HG02678 (cell line): ENCODE measurements around the gene DDX24.

Experiments
- ATAC-seq: cut with Tn5 transposase; IDR thresholded peaks from one replicate; pipeline ENCODE4 v1.9.1; 2021; ENCODE audit warnings: mild to moderate bottlenecking, moderate library complexity; ENCODE audit not compliant: unreplicated experiment

The DDX24 gene

DNA sequence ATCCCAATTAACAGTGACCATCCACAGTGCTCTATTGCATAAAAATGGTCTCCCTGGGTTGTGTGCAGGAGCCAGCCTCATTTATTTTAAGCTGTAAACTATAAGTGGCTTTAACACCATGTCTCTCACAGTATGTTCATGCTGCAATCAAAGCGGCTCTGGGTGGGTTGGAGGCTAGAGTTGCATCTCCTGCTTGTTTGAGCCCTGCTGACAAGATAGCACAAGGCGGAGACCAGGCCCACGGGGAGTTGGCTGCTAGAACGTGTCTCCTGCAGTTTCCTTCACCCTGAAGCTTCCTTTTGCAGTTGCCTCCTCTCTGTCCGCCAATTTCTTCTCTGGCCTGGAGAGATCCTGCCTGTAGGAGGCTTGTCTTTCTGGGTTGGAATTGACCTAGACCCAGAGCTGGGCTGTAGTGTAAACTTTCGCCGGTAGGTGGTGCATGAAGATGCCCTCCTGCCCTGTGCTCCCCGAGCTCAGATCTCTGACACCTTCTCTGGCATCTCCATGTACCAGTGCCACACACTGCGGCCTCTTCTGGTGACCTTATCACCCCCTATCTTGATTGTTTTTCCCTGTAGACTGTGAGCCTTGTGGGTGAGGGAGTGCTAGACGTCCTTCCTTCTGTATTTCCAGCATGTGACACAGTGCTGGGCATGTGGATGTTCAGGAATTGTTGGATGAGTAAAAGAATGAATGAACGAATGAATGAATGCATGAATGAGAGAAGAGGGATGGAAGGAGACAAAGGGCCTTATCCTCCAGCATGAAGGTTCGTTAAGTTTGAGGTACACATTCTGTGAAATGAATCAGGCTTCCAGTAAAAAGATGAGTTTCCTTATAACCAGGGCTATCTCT is 44.5 kb downstream of the DDX24 start:
- peak; percentile 86 for ATAC-seq

DNA sequence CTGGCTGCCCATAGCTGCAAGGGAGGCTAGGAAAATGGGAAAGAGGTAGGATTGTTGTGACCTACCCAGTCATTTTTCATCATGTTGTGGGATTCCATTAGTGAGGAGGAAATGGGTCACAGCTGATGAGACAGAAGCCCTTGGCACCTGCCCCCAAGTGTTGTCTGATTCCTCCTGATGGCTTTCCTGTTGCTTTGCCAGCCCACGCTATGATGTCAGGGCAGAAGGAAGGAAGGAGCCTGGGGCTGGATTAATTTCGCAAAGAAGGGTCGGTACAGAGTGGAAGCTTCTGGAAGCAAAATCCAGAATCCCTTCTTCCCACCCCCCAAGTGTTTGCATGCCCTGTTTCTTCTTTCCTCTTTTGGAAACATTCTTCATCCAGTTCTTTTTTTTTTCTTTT is 46.1 kb downstream of the DDX24 start:
- ATAC-seq, result no peak

DNA sequence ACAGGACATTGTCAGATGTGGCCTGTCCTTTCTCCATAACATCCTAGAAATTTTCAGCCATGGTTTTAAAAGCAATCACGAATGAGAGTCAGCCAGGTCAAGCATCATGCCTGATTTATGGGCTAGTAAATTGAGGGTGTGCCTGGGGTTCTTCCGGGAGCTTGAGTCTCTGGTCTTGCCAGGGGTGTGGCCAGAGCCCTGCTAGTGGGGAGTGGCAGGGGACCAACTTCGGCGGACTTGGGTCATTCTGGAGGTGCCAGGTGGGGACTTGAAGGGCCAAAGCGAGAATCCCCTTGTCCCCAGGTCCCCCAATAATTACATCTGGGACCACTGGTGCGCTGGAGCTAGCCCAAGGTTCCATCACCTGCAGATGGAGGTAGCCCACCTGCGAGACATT is 49.1 kb downstream of the DDX24 start:
- ATAC-seq, result no peak

DNA sequence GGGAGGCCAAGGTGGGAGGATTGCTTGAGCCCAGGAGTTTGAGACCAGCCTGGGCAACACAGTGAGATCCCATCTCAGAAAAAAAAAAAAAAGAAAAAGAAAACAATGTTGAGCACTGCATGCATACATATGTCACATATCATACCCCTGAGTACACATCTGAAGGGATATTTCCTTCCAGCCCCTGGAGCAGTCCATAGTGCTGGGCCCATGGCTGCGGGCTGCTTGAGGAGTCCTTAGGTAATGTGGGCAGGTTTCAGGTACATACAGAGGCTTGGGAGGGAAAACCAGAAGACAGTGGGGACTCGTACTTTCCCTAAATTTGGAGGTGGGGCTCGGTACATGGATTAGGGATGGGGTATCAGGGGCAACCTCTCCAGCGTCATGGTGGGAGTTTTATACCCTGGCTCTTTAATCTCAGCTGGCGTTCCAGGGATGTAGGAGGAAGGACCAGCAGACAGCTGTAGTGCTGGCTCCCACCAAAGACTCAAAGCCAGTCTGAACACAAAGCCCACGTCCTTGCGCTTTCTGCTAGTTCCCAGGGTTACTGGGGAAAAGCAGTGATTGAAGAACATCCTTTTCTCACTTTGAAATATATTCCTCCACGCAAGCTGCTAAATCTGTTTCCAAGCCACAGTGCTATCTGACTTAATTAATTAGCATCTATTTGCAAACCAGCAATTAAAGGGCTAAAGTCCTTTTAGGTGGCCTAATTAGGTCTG is 49.7 kb downstream of the DDX24 start:
- ATAC-seq, result no peak

DNA sequence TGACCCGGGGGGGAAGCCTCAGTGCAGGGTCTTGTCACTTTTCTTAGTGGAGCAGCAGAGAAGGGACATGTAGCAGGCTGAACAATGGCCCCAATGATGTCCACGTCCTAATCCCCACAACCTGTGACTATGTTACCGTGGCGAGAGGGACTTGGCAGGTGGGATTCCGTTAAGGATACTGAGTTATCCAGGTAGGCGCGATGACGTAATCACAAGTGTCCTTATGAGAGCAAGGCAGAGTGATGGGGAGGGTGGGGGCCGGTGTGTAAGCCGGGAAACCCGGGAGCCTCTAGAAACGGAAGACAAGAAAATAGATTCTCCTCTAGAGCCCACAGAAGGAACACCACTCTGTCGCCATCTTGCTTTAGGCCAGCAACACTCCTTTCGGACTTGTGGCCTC is 50.4 kb downstream of the DDX24 start:
- ATAC-seq, result no peak

DNA sequence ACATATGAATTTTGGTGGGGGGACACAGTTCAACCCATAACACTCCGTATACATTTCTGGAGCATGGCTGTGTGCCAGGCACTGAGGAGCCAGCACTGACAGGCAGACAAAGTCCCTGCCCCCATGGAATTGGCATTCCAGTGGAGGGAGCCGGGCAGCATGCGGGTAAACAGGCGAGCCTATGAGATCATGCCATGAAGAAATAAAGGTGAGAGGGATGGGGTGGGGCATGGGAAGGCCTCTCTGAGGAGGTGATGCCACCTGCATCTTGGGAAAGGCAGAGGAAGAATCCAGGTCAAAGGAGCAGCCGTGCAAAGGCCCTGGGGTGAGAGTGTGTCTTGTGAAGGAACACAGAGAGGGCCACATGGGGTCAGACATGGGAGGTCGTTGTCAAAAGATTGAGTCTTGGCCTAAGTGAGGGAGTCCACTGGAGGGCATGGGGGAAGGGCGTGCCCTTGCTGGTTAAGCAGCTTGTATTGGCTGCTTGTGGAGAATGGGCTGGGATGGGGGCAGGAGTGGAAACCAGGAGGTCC is 51.3 kb downstream of the DDX24 start:
- no peak for ATAC-seq

DNA sequence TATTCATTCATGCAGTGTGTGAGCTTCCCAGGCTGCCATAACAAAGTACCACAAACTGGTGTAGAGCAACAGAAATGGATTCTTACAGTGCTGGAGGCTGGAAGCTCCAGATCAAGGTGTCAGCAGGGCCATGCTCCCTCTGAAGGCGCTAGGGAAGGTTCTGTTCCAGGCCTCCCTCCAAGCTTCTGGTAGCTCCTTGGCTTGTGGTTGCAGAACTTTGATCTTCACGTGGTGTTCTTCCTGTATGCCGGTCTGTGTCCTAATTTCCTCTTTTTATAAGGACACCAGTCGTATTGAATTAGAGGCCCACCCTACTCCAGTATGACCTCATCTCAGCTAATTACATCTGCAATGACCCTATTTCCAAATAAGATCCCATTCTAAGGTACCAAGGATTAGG is 51.7 kb downstream of the DDX24 start:
- ATAC-seq, result no peak

DNA sequence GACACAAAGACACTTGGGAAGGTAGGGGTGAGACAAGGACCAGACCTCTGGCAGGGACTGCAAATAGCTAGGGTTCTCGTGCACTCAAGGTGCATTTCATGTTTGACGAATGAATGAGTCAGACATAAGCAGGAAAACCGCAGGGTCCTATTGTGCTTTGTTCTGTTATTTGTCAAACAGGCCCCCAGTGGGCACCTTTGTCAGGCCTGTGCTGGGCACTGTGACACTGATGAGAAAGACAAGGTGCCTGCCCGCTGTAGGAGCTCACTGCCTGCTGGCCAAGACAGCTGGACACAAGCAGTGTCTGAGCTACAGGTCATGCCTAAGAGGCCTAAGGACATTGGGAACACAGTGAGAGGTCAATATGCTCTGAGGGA is 52.6 kb downstream of the DDX24 start:
- no peak for ATAC-seq

DNA sequence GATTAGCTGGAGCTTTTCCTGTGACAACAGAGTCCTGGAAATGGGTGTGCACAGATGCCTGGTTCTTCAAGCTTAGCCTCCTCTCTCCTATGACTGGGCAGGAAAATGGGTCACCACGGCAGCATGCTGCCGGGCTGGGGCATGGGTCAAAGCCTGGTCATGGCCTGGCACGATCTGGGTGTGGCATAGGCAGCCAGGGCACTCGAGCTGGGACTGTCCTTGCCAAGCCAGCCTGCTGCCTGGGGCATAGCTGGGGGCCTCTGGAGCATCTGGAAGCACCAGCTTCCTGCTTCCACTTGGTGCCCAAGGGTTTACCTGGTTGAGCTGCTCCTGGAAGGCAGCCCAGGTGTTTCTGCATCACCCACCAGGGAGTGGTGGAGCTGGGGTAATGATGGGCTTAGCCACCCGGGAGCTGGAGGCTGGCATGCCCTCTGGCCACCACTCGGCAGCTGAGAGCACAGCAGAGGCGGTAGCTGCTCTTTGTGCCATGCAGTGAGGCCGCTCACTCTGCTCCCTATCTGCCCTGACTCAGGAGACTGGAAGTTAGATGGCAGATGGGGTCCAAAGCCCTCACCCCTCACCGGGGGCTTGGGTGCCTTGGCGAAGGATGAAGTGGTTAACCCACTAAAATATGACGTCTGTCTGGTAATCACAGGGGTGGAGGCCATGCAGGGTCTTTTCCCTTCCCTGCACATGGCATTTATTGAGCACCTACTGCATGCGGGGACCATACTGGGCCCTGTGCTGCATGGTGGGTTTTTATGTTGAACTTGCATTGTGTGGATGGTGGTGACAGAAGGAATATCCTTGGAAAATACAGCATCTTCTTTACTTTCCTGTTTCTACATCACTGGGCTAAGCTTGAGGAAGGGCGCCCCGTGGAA is 53.2 kb downstream of the DDX24 start:
- ATAC-seq, result no peak

DNA sequence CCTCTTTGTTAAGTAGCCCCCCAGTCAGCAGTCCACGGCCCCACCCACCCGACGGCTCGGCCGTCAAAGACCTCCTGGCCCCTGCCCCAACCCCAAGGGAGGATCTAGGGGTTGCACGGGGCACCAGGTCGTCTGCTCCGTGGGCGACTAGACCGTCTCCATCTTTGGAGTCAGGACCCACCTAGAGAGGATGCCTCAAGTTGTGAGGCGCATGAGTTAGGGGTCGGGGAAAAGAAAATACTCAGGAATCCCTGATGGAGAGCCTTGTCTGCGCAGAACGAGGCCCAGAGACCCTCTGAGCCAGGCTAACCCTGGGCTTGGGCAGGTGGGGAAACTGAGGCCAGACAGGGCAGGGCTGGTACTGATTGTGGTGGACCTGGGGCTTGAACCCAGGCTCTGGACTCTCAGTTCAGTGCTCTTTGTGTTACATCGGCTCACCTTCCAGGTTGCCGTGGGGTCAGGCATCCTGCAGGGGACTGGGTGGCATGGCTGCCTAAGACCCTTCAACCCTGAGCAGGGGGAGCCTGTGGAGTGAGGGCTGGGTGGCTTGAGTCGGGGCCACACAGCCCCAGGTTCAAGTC is 54.0 kb downstream of the DDX24 start:
- no peak for ATAC-seq

DNA sequence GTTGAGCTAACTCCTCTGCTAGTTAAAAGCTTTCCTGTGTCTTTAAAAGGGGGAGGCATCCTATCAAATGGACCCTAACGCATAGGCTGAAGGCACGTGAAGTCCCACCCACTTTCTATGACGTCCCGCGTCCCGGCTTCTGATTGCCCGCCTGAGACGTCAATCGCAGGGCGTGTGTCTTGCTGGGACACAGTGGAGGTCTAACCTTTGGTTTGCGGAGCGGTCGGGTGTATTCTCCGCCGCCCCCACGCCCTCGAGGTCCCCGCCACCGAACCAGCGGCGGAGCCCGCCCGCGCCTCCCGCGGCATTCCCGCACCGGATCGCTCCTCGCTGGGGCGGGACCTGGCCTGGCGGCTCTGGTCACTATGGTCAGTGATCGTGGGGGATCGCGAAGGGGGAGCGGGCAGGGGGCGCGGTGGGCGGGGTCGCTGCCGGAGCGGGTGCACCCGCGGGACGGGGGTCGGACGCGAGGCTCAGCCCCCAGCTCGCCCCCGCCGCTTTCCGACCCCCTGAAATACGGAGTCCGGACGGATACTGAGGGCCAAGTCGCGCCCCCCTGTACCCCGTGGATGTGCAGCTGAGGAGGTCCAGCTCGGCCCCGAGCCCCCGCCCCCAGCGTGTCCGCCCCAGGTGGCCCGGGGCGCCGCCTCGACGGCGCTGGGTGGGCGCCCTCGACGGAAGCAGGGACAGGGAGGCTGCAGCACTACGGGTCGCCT is 54.7 kb downstream of the DDX24 start, which contains the start of gene OTUB2:
Gene OTUB2 (plus strand): TSS at position 168 of the 716 bp plus-strand sequence. CDS start 198 bp downstream, at position 366.
- peak; percentile 100 for ATAC-seq

DNA sequence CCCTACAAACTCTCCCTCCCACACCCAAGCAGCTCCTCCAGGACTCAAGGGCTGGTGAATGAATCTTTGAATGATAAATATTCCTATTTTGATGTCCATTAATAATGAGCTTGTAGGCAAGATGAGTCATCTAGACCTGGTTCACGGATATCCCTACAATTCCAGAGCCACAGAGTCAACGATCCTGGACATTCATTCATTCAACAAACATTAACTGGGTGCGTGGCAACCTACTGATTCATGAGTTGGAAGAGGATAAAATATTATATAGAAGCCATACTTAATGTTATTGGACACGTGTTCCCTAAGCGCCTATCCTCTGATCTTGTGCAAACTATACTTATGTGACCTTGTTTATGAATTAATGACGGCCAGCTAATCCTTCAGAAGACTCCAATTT is 55.3 kb downstream of the DDX24 start:
- no peak for ATAC-seq

DNA sequence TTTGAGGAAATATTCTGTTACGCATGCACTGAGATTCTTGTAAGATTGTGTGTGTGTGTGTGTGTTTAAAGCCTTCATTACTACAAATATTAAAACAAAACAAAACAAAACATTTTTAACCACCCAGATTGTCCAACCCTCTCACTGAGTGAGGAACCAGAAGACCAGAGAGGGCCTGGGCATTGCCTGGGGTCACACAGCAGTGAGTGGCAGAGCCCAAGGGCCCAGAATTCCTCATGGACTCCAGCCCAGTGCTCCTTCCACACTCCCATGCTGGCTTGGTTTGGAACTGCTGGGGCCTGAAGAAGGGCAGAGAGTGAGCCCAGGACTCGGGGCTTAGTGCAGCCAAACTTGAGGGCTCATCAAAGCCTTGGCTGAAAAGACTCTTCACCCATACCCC is 56.5 kb downstream of the DDX24 start:
- ATAC-seq, result no peak

DNA sequence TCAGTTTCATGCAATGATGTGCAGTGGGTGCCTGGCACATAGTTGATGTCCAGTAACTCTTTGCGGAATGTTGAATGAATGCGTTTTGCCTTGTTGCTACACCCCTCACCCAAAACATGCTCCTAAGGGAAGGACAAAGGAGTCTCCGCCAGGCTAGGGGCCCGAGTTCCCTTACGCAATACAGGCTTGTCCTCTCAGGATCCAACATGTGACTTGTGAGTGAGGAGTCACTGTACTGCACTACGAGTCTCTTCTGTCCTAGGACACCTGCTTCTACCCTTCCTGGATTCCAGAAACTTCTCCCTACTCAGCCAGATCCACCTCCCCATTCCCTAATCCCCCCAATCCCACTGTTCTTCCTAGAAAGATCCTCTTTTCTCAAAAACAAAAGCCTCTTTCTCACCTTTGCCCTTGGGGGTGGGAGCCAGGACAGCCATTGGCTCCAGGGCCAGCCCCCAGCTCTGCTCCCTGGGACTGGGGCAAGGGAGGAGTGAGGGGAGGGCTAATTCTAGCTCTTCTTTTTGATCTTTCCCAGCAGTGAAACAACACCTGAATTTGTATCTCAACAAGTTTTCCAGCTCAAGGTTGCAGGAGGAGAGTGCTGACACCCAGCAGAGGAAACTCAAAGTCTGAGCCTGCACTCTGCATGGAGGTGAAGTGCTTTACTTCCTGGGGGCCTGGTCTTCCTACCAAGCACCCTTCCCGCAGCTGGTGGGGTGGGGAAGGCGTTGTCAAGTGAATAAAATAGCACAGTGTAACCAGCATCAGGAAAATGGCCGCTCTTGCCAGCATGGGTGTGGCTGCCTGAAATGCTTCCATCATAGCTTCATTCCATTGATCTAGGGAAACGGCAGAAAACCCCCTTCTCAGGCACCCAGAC is 58.2 kb downstream of the DDX24 start:
- no peak for ATAC-seq

DNA sequence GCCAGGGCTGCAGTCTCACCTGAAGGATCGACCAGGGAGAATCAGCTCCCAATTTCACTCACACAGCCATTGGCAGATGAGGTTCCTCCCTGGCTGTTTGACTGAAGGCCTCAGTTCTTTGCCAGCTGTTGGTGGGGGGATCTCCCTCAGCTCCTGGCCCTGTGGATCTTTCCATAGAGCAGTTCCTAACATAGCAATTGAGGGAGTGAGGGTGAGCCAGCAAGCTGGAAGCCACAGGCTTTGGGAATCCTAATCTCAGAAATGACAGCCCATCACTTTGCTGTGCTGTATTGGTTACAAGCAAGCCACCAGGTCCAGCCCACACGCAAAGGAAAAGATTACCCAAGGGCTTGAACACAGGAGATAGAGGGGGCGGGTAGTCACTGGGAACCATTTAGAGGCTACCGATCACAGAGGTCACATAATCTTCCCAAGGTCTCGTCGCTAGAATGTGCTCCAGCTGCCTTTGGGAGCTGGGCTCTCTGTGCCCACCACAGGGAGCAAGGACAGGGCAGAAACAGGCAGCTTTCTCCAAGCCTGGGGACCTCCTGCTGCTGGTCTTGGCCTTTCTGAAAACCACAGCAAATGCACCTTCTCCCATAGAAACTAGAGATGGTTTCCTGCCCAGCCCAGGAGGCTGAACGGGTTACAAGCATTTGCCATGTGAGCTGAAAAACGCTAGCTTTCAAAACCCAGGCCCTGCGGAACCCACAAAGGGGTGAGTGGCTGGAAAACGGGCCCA is 59.4 kb downstream of the DDX24 start:
- no peak for ATAC-seq

DNA sequence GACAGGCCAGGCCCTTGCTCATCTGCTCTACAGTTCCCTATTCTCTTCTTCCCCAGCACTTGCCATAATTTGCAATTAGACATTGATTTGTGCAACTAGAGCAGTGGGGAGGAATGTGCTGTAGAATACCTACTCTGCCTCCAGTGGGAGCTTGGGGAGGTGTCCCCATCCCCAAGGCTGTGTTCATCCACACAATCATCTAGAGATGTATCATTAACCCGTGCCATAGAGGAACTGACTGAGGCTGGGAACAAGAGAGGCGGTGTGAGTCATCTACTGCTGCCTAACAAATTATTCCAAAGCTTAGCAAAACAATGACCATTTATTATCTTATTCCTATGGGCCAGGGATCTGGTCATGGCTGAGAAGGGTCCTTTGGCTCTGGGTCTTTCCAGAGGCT is 60.0 kb downstream of the DDX24 start:
- ATAC-seq, result no peak

DNA sequence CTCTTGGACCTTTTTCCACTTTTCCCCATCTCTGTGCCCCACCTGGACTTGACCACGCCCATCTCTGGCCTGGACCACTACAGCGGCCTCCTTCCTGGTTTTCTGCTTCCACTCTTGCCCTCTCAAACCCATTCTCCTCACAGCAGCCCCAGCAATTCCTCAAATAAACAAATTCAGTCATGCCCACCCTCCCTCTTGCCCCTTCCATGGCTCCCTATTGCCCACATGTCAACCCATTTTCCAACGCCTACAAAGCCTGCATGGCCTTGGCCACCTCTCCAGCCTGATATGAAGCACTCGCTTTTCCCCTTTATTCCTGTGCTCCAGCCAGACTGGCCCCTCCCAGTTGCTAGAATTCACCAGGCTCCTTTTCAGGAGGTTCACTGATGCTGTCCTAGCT is 60.7 kb downstream of the DDX24 start:
- no peak for ATAC-seq

DNA sequence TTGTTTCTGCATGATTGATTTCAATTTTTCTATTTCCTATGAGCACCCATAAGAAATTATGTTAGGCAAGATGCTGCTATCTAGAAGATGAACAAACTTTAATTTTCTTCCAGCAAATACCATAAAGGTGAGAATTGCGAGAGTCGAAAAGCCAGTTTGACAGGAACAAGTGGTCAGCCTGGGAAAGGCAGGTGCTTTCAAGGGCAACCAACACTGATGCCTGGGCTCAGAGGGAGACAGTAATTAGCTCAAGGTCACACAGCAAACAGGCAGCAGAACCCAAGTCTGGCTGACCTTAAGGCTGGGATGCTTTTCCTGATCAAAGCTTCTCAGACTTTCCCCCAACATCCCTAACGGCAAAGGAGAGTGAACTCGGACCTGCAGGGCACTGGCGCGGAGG is 61.7 kb downstream of the DDX24 start:
- ATAC-seq, result no peak
